A673 (cell line): ENCODE data around the gene IL11RA. TPM values are rescaled to one million over a fixed set of nuclear protein-coding genes. Genes with fewer than 3 reads are reported as not detected.

Source experiments
- BruUV-seq: library from RNA; stranded (reverse); fragments of 400-500 nt; replicated peaks from 2 replicates; lab custom pipeline; 2021; lab: Mats Ljungman, UMichigan
- CTCF ChIA-PET: fragments of 300-600 bp; sonication (Branson Sonifier 250); formaldehyde crosslinking; loops from one replicate; lab custom pipeline; 2022; ENCODE audit warnings: antibody characterized with exemption; lab: Charles Lee
- POLR2A ChIA-PET: fragments of 300-600 bp; sonication (Branson Sonifier 250); formaldehyde crosslinking; loops from one replicate; lab custom pipeline; 2022; ENCODE audit warnings: antibody characterized with exemption; ENCODE audit not compliant: low non-redundant PET; lab: Charles Lee
- DNase-seq: peaks from one replicate; pipeline ENCODE4 v3.0.0-alpha.2; 2015; ENCODE audit warnings: low spot score
- H3K27ac ChIP-seq: fragments of 200-600 bp; sonication (generic); 2 replicates; pipeline ENCODE4 v1.5.1; 2016; ENCODE audit warnings: mixed run types, low read depth, mild to moderate bottlenecking, mixed read lengths, antibody characterized with exemption, low read length; ENCODE audit not compliant: poor library complexity, severe bottlenecking
- H3K27me3 ChIP-seq: fragments of 200-600 bp; sonication (generic); replicated peaks from 2 replicates; pipeline ENCODE4 v1.6.1; 2017; ENCODE audit warnings: mixed run types, low read depth, mild to moderate bottlenecking, mixed read lengths, antibody characterized with exemption, low read length; ENCODE audit not compliant: insufficient read depth, poor library complexity
- H3K36me3 ChIP-seq: fragments of 200-600 bp; sonication (generic); 2 replicates; pipeline ENCODE4 v1.6.1; 2016; ENCODE audit warnings: mixed run types, mild to moderate bottlenecking, mixed read lengths, antibody characterized with exemption, low read length; ENCODE audit not compliant: insufficient read depth, poor library complexity, severe bottlenecking
- H3K4me1 ChIP-seq: fragments of 200-600 bp; sonication (generic); 2 replicates; pipeline ENCODE4 v1.6.1; 2017; ENCODE audit warnings: mixed run types, mild to moderate bottlenecking, mixed read lengths, antibody characterized with exemption, low read length; ENCODE audit not compliant: insufficient read depth, poor library complexity, severe bottlenecking
- H3K4me3 ChIP-seq: fragments of 200-600 bp; sonication (generic); 2 replicates; pipeline ENCODE4 v1.5.1; 2016; ENCODE audit warnings: low read depth, mixed run types, mild to moderate bottlenecking, mixed read lengths, low read length; ENCODE audit not compliant: poor library complexity, severe bottlenecking
- H3K9me3 ChIP-seq: fragments of 200-600 bp; sonication (generic); 2 replicates; pipeline ENCODE4 v1.6.1; 2016; ENCODE audit warnings: mixed run types, low read depth, mild to moderate bottlenecking, mixed read lengths, antibody characterized with exemption, low read length; ENCODE audit not compliant: poor library complexity, severe bottlenecking
- CTCF ChIP-seq: fragments of 300-800, 200-600 bp; sonication (generic); conservative IDR thresholded peaks from 2 replicates; pipeline ENCODE4 v1.5.1; 2017; ENCODE audit warnings: low read depth, mild to moderate bottlenecking, antibody characterized with exemption, low read length, moderate library complexity, mixed read lengths
- EZH2 ChIP-seq: fragments of 200-600 bp; sonication (generic); IDR thresholded peaks from 2 replicates; pipeline ENCODE4 v1.6.1; 2017; ENCODE audit warnings: borderline replicate concordance, low read depth, mild to moderate bottlenecking, mixed read lengths, antibody characterized with exemption, low read length; ENCODE audit not compliant: poor library complexity, severe bottlenecking
- intact Hi-C: fragments of 100-400 bp; cut with micrococcal nuclease; formaldehyde crosslinking; loops from one replicate; pipeline ENCODE4 v1.10.0; 2022; ENCODE audit not compliant: unreplicated experiment
- total RNA-seq: library from RNA; stranded (reverse); gene quantifications from 2 replicates; pipeline ENCODE4 v1.2.3, GENCODE V29; 2021

IL11RA gene
- total RNA-seq, 1 experiment from 2014 or later: 5.6 TPM

- intact Hi-C loops: no loop called here
- CTCF ChIA-PET: interaction anchor here (1.3 kb wide), 1 partner anchor 15 kb away, joined by 4 read pairs; no protein-coding TSS in a partner anchor
Measured at GRCh38 chr9:34606905-34607304, 45.1 kb upstream of the IL11RA start.

GRCh38 chr9:34607331-34607730, 44.7 kb upstream of the IL11RA start:
- no peak for DNase-seq
- POLR2A ChIA-PET: interaction anchor here (0.6 kb wide), 1 partner anchor 479 kb away, joined by 4 read pairs; no protein-coding TSS in a partner anchor
- no peaks in the 10 kb centered on the region for H3K4me1 ChIP-seq
- no peaks in the 10 kb centered on the region for H3K27me3 ChIP-seq
- BruUV-seq: no TSS peak
- intact Hi-C loops: no loop called here
- H3K9me3 ChIP-seq: no peaks in the 10 kb centered on the region
- no peak overlapping the region for H3K27ac ChIP-seq
- H3K4me3 ChIP-seq: no peak overlapping the region
- TF ChIP-seq EZH2 (no peak), CTCF (no peak)
- peaks cover 3% of the 10 kb centered on the region for H3K36me3 ChIP-seq
- CTCF ChIA-PET: interaction anchor here (1.3 kb wide), 1 partner anchor 16 kb away, joined by 4 read pairs; no protein-coding TSS in a partner anchor

More at GRCh38 chr9:34606905-34607304, 45.1 kb upstream of the IL11RA start:
- DNase-seq: no peak
- peaks cover 3% of the 10 kb centered on the region for H3K36me3 ChIP-seq
- no peak overlapping the region for H3K27ac ChIP-seq
- TF ChIP-seq CTCF: no peak
- no peak for TF ChIP-seq EZH2
- H3K4me3 ChIP-seq: no peak overlapping the region
- no TSS peak for BruUV-seq
- no peaks in the 10 kb centered on the region for H3K27me3 ChIP-seq
- no peaks in the 10 kb centered on the region for H3K9me3 ChIP-seq
- H3K4me1 ChIP-seq: no peaks in the 10 kb centered on the region
- POLR2A ChIA-PET: no interaction called here

- no peak for TF ChIP-seq CTCF
- no peak for TF ChIP-seq EZH2
- Histone ChIP-seq H3K4me1 (peaks cover 3% of the 10 kb centered on the region), H3K27ac (peak overlapping the region; percentile 96), H3K27me3 (no peaks in the 10 kb centered on the region), H3K36me3 (peaks cover 3% of the 10 kb centered on the region), H3K4me3 (peak overlapping the region; percentile 91), H3K9me3 (no peaks in the 10 kb centered on the region)
- CTCF ChIA-PET: interaction anchor here (1.3 kb wide), 1 partner anchor 36 kb away, joined by 3 read pairs; the partner anchor contains the start of gene GALT
- BruUV-seq: no TSS peak
- POLR2A ChIA-PET: no interaction called here
- intact Hi-C loops: no loop called here
- no peak for DNase-seq
Measured at GRCh38 chr9:34610434-34611206, 41.4 kb upstream of the IL11RA start.
